HEK293 (cell line): ENCODE data around the gene TMEM186.
A peak's percentile ranks its signal among the peaks of the same experiment; 100 is the strongest.

Experiments
- GLIS2 ChIP-seq: fragments of 450-650 bp; formaldehyde crosslinking; IDR thresholded peaks from 2 replicates; pipeline ENCODE4 v1.5.1; 2016; ENCODE audit warnings: missing biosample characterization, missing genetic modification characterization
- KLF8 ChIP-seq: fragments of 450-650 bp; formaldehyde crosslinking; IDR thresholded peaks from 2 replicates; pipeline ENCODE4 v1.5.1; 2016; ENCODE audit warnings: missing biosample characterization, missing genetic modification characterization
- KLF9 ChIP-seq: fragments of 450-650 bp; formaldehyde crosslinking; IDR thresholded peaks from 2 replicates; pipeline ENCODE4 v1.5.1; 2016; ENCODE audit warnings: missing biosample characterization, missing genetic modification characterization, low read depth
- MYNN ChIP-seq: fragments of 450-650 bp; formaldehyde crosslinking; IDR thresholded peaks from 2 replicates; pipeline ENCODE4 v1.5.1; 2016; ENCODE audit warnings: missing biosample characterization, missing genetic modification characterization, borderline replicate concordance
- SCRT1 ChIP-seq: fragments of 450-650 bp; formaldehyde crosslinking; IDR thresholded peaks from 2 replicates; pipeline ENCODE4 v1.5.1; 2016; ENCODE audit warnings: missing biosample characterization, missing genetic modification characterization, borderline replicate concordance
- SCRT2 ChIP-seq: fragments of 450-650 bp; formaldehyde crosslinking; IDR thresholded peaks from 2 replicates; pipeline ENCODE4 v1.5.1; 2016; ENCODE audit warnings: missing biosample characterization, missing genetic modification characterization
- SP2 ChIP-seq: fragments of 450-650 bp; formaldehyde crosslinking; IDR thresholded peaks from 2 replicates; pipeline ENCODE4 v1.5.1; 2016; ENCODE audit warnings: missing biosample characterization, missing genetic modification characterization
- SP3 ChIP-seq: fragments of 450-650 bp; formaldehyde crosslinking; IDR thresholded peaks from 2 replicates; pipeline ENCODE4 v1.5.1; 2016; ENCODE audit warnings: missing biosample characterization, missing genetic modification characterization
- ZBTB7A ChIP-seq: fragments of 450-650 bp; formaldehyde crosslinking; IDR thresholded peaks from 2 replicates; pipeline ENCODE4 v1.5.1; 2016; ENCODE audit warnings: low read depth, missing biosample characterization, missing genetic modification characterization
- ZNF10 ChIP-seq: fragments of 450-650 bp; formaldehyde crosslinking; IDR thresholded peaks from 2 replicates; pipeline ENCODE4 v1.5.1; 2017; ENCODE audit warnings: missing biosample characterization, missing genetic modification characterization
- ZNF146 ChIP-seq: fragments of 450-650 bp; formaldehyde crosslinking; IDR thresholded peaks from 2 replicates; pipeline ENCODE4 v1.5.1; 2016; ENCODE audit warnings: missing biosample characterization, missing genetic modification characterization
- ZNF16 ChIP-seq: fragments of 450-650 bp; formaldehyde crosslinking; IDR thresholded peaks from 2 replicates; pipeline ENCODE4 v1.5.1; 2016; ENCODE audit warnings: low read depth, missing biosample characterization, missing genetic modification characterization
- ZNF274 ChIP-seq, 2 experiments: fragments of 200-500 bp in 1 of 2; fragments of 450-650 bp in 1 of 2; sonication (Bioruptor generic) in 1 of 2; formaldehyde crosslinking in 1 of 2; IDR thresholded peaks; 2 replicates each; pipeline versions ENCODE4 v1.5.1 to v1.6.1; 2014 to 2016; ENCODE audit warnings: borderline replicate concordance in 1 of 2, inconsistent platforms in 1 of 2, low read length in 1 of 2, missing biosample characterization in 1 of 2, missing genetic modification characterization in 1 of 2
- ZNF350 ChIP-seq: fragments of 450-650 bp; formaldehyde crosslinking; IDR thresholded peaks from 2 replicates; pipeline ENCODE4 v1.5.0; 2017; ENCODE audit warnings: missing biosample characterization, mild to moderate bottlenecking, missing genetic modification characterization
- ZNF354C ChIP-seq: fragments of 450-650 bp; formaldehyde crosslinking; IDR thresholded peaks from 2 replicates; pipeline ENCODE4 v1.5.1; 2016; ENCODE audit warnings: missing biosample characterization, missing genetic modification characterization, low read depth, borderline replicate concordance
- ZNF423 ChIP-seq: fragments of 450-650 bp; formaldehyde crosslinking; IDR thresholded peaks from 2 replicates; pipeline ENCODE4 v1.5.1; 2016; ENCODE audit warnings: missing biosample characterization, missing genetic modification characterization
- ZNF433 ChIP-seq: fragments of 450-650 bp; formaldehyde crosslinking; IDR thresholded peaks from 2 replicates; pipeline ENCODE4 v1.5.1; 2016; ENCODE audit warnings: missing biosample characterization, missing genetic modification characterization, low read depth
- ZNF473 ChIP-seq: fragments of 450-650 bp; formaldehyde crosslinking; IDR thresholded peaks from 2 replicates; pipeline ENCODE4 v1.5.1; 2017; ENCODE audit warnings: missing biosample characterization, missing genetic modification characterization
- ZNF629 ChIP-seq: fragments of 450-650 bp; formaldehyde crosslinking; IDR thresholded peaks from 2 replicates; pipeline ENCODE4 v1.5.1; 2017; ENCODE audit warnings: missing biosample characterization, missing genetic modification characterization
- TF ChIP-seq, protein P1 (sequence below): fragments of 450-650 bp; formaldehyde crosslinking; optimal IDR thresholded peaks from 2 replicates; pipeline ENCODE3; 2016; ENCODE audit warnings: missing biosample characterization, mild to moderate bottlenecking, missing genetic modification characterization
- TF ChIP-seq, protein P2 (sequence below): fragments of 450-650 bp; formaldehyde crosslinking; IDR thresholded peaks from 2 replicates; pipeline ENCODE4 v1.5.1; 2016; ENCODE audit warnings: missing biosample characterization, missing genetic modification characterization
- TF ChIP-seq, protein P3 (sequence below): fragments of 450-650 bp; formaldehyde crosslinking; conservative IDR thresholded peaks from 2 replicates; pipeline ENCODE4 v1.5.1; 2016; ENCODE audit warnings: low read depth, missing biosample characterization, missing genetic modification characterization
- TF ChIP-seq, protein P4 (sequence below): fragments of 450-650 bp; formaldehyde crosslinking; IDR thresholded peaks from 2 replicates; pipeline ENCODE4 v1.5.1; 2016; ENCODE audit warnings: missing biosample characterization, missing genetic modification characterization
- TF ChIP-seq, protein P5 (sequence below): fragments of 450-650 bp; formaldehyde crosslinking; IDR thresholded peaks from 2 replicates; pipeline ENCODE4 v1.5.1; 2016; ENCODE audit warnings: missing biosample characterization, missing genetic modification characterization
- TF ChIP-seq, protein P6 (sequence below): fragments of 450-650 bp; formaldehyde crosslinking; IDR thresholded peaks from 2 replicates; pipeline ENCODE4 v1.5.1; 2017; ENCODE audit warnings: missing biosample characterization, missing genetic modification characterization

TMEM186 gene

DNA sequence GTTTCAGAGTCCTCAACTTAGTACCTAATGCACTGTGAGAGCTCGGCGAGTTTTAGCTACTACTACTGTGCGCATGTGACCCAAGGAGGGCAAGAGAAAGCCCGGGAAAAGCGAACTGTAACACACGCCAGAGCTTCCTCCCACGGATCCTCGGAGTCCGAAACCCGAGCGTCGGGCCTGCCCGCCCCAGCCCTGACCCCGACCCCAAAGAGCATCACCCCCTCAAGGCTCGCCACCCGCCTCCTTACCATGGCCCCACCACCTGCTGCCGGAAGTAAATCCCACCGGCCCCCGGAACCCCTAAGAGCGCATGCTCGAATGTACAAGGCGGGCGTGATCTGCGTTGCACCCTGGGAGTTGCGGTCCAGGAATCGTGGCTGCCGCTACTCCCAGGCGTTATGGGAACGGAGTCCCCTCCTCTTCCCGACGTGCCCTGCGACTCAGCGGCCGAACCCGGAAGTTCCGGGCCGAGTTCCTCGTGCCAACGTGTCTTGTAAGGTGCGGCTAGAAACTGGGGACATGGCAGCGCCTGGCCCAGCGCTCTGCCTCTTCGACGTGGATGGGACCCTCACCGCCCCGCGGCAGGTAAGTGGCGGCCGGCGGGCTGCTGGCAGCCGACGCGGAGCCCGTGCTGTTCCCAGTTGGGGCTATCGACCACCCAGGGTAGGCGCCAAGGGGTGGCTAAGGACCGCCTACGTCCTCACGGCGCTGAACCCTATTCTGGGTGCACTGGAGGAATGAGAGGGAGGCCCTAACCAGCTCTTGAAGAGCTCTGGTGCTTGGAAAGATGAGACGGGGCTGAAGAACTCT is at the start of gene TMEM186, which contains the start of gene PMM2 (continued):
- TF ChIP-seq ZNF274 (IDR thresholded peaks at IDR 0.05; ENCODE audit: low read length) (no peak), ZNF274 (tag by site-specific recombination; IDR thresholded peaks at IDR 0.05; ENCODE audit: borderline replicate concordance) (no peak), ZNF146 (tag by site-specific recombination) (no peak), SCRT1 (no peak), ZNF350 (tag by site-specific recombination) (no peak), ZNF423 (tag by site-specific recombination) (no peak), ZBTB7A (no peak), KLF9 (tag by site-specific recombination) (0 out of 2 replicates have a peak, but pooled peaks have one; percentile 18), SP2 (peak; percentile 96), KLF8 (peak; percentile 43; the same call in 1 of the 2 replicates), ZNF433 (tag by site-specific recombination) (no peak), MYNN (tag by site-specific recombination) (no peak), ZNF354C (tag by site-specific recombination) (no peak), ZNF473 (tag by site-specific recombination) (no peak), SCRT2 (peak; percentile 67), ZNF16 (no peak), ZNF629 (tag by site-specific recombination) (peak; percentile 39; the same call in 1 of the 2 replicates), ZNF10 (peak; percentile 97), GLIS2 (tag by site-specific recombination) (peak; percentile 73), SP3 (peak; percentile 94)
- TF ChIP-seq, protein P1, sequence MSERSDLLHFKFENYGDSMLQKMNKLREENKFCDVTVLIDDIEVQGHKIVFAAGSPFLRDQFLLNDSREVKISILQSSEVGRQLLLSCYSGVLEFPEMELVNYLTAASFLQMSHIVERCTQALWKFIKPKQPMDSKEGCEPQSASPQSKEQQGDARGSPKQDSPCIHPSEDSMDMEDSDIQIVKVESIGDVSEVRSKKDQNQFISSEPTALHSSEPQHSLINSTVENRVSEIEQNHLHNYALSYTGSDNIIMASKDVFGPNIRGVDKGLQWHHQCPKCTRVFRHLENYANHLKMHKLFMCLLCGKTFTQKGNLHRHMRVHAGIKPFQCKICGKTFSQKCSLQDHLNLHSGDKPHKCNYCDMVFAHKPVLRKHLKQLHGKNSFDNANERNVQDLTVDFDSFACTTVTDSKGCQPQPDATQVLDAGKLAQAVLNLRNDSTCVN (tag by site-specific recombination): peak; percentile 32
- TF ChIP-seq, protein P2, sequence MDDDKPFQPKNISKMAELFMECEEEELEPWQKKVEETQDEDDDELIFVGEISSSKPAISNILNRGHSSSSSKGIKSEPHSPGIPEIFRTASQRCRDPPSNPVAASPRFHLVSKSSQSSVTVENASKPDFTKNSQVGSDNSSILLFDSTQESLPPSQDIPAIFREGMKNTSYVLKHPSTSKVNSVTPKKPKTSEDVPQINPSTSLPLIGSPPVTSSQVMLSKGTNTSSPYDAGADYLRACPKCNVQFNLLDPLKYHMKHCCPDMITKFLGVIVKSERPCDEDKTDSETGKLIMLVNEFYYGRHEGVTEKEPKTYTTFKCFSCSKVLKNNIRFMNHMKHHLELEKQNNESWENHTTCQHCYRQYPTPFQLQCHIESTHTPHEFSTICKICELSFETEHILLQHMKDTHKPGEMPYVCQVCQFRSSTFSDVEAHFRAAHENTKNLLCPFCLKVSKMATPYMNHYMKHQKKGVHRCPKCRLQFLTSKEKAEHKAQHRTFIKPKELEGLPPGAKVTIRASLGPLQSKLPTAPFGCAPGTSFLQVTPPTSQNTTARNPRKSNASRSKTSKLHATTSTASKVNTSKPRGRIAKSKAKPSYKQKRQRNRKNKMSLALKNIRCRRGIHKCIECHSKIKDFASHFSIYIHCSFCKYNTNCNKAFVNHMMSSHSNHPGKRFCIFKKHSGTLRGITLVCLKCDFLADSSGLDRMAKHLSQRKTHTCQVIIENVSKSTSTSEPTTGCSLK (tag by site-specific recombination): no peak
- TF ChIP-seq, protein P3, sequence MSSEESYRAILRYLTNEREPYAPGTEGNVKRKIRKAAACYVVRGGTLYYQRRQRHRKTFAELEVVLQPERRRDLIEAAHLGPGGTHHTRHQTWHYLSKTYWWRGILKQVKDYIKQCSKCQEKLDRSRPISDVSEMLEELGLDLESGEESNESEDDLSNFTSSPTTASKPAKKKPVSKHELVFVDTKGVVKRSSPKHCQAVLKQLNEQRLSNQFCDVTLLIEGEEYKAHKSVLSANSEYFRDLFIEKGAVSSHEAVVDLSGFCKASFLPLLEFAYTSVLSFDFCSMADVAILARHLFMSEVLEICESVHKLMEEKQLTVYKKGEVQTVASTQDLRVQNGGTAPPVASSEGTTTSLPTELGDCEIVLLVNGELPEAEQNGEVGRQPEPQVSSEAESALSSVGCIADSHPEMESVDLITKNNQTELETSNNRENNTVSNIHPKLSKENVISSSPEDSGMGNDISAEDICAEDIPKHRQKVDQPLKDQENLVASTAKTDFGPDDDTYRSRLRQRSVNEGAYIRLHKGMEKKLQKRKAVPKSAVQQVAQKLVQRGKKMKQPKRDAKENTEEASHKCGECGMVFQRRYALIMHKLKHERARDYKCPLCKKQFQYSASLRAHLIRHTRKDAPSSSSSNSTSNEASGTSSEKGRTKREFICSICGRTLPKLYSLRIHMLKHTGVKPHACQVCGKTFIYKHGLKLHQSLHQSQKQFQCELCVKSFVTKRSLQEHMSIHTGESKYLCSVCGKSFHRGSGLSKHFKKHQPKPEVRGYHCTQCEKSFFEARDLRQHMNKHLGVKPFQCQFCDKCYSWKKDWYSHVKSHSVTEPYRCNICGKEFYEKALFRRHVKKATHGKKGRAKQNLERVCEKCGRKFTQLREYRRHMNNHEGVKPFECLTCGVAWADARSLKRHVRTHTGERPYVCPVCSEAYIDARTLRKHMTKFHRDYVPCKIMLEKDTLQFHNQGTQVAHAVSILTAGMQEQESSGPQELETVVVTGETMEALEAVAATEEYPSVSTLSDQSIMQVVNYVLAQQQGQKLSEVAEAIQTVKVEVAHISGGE (tag by site-specific recombination): peak; percentile 89
- TF ChIP-seq, protein P4, sequence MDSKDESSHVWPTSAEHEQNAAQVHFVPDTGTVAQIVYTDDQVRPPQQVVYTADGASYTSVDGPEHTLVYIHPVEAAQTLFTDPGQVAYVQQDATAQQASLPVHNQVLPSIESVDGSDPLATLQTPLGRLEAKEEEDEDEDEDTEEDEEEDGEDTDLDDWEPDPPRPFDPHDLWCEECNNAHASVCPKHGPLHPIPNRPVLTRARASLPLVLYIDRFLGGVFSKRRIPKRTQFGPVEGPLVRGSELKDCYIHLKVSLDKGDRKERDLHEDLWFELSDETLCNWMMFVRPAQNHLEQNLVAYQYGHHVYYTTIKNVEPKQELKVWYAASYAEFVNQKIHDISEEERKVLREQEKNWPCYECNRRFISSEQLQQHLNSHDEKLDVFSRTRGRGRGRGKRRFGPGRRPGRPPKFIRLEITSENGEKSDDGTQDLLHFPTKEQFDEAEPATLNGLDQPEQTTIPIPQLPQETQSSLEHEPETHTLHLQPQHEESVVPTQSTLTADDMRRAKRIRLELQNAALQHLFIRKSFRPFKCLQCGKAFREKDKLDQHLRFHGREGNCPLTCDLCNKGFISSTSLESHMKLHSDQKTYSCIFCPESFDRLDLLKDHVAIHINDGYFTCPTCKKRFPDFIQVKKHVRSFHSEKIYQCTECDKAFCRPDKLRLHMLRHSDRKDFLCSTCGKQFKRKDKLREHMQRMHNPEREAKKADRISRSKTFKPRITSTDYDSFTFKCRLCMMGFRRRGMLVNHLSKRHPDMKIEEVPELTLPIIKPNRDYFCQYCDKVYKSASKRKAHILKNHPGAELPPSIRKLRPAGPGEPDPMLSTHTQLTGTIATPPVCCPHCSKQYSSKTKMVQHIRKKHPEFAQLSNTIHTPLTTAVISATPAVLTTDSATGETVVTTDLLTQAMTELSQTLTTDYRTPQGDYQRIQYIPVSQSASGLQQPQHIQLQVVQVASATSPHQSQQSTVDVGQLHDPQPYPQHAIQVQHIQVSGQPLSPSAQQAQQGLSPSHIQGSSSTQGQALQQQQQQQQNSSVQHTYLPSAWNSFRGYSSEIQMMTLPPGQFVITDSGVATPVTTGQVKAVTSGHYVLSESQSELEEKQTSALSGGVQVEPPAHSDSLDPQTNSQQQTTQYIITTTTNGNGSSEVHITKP (tag by site-specific recombination): no peak
- TF ChIP-seq, protein P5, sequence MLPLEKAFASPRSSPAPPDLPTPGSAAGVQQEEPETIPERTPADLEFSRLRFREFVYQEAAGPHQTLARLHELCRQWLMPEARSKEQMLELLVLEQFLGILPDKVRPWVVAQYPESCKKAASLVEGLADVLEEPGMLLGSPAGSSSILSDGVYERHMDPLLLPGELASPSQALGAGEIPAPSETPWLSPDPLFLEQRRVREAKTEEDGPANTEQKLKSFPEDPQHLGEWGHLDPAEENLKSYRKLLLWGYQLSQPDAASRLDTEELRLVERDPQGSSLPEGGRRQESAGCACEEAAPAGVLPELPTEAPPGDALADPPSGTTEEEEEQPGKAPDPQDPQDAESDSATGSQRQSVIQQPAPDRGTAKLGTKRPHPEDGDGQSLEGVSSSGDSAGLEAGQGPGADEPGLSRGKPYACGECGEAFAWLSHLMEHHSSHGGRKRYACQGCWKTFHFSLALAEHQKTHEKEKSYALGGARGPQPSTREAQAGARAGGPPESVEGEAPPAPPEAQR (tag by site-specific recombination): no peak
- TF ChIP-seq, protein P6, sequence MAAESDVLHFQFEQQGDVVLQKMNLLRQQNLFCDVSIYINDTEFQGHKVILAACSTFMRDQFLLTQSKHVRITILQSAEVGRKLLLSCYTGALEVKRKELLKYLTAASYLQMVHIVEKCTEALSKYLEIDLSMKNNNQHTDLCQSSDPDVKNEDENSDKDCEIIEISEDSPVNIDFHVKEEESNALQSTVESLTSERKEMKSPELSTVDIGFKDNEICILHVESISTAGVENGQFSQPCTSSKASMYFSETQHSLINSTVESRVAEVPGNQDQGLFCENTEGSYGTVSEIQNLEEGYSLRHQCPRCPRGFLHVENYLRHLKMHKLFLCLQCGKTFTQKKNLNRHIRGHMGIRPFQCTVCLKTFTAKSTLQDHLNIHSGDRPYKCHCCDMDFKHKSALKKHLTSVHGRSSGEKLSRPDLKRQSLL: no peak; the same call in 1 of the 2 replicates
